Panc1 (cell line): ENCODE data around the gene EXPH5. TPM values are rescaled to one million over a fixed set of nuclear protein-coding genes. Genes with fewer than 3 reads are reported as not detected.
"Not testable (repeated sequence)": the region's sequence is repeated elsewhere in the genome, so short reads cannot be mapped to it uniquely, and the experiment has no call there.

Experiments used
- ATAC-seq: fragments of 200-7000 bp; cut with Tn5 transposase; 2 replicates; pipeline ENCODE4 v1.9.1; 2020; ENCODE audit warnings: mild to moderate bottlenecking, moderate library complexity
- BruUV-seq: library from RNA; stranded (reverse); fragments of 400-500 nt; replicated peaks from 2 replicates; lab custom pipeline; 2021; lab: Mats Ljungman, UMichigan
- CTCF ChIA-PET: fragments of 300-600 bp; sonication (Branson Sonifier 250); formaldehyde crosslinking; loops from one replicate; lab custom pipeline; 2022; ENCODE audit warnings: antibody characterized with exemption; lab: Charles Lee
- POLR2A ChIA-PET: fragments of 300-600 bp; sonication (Branson Sonifier 250); formaldehyde crosslinking; loops from one replicate; lab custom pipeline; 2022; ENCODE audit warnings: antibody characterized with exemption; lab: Charles Lee
- DNase-seq: peaks from one replicate; pipeline ENCODE4 v3.0.0-alpha.2; 2010; ENCODE audit warnings: low read depth, low spot score
- H3K27ac ChIP-seq: 2 replicates; pipeline ENCODE4 v1.5.1; 2011; ENCODE audit warnings: mild to moderate bottlenecking, low read length, inconsistent platforms
- H3K27me3 ChIP-seq: fragments of 200-500 bp; sonication (Bioruptor generic); 2 replicates; pipeline ENCODE4 v1.6.0; 2014; ENCODE audit warnings: low read length, inconsistent platforms; ENCODE audit not compliant: control insufficient read depth, insufficient read depth
- H3K36me3 ChIP-seq: fragments of 200-500 bp; sonication (Bioruptor generic); 2 replicates; pipeline ENCODE4 v1.5.1; 2014; ENCODE audit warnings: inconsistent platforms, mild to moderate bottlenecking, low read length, moderate library complexity; ENCODE audit not compliant: control insufficient read depth, insufficient read depth
- H3K4me1 ChIP-seq: 2 replicates; pipeline ENCODE4 v1.5.1; 2011; ENCODE audit warnings: inconsistent platforms, mild to moderate bottlenecking, low read length, moderate library complexity; ENCODE audit not compliant: control insufficient read depth, insufficient read depth
- H3K4me3 ChIP-seq, 2 experiments: 2 replicates each; pipeline ENCODE4 v1.5.1; 2011 to 2012; ENCODE audit warnings: low read depth in 2 of 2, low read length in 2 of 2, mild to moderate bottlenecking in 2 of 2, inconsistent platforms in 1 of 2, moderate library complexity in 1 of 2
- H3K9me3 ChIP-seq: fragments of 200-500 bp; sonication (Bioruptor generic); 2 replicates; pipeline ENCODE4 v1.5.1; 2014; ENCODE audit warnings: low read depth, mild to moderate bottlenecking, inconsistent platforms, low read length, moderate library complexity; ENCODE audit not compliant: control insufficient read depth, insufficient read depth
- POLR2AphosphoS5 ChIP-seq: IDR thresholded peaks from 2 replicates; pipeline ENCODE4 v1.6.1; 2012; ENCODE audit warnings: mild to moderate bottlenecking, low read depth, low read length, moderate library complexity
- SIN3A ChIP-seq: IDR thresholded peaks from 2 replicates; pipeline ENCODE4 v1.6.1; 2012; ENCODE audit warnings: low read depth, mild to moderate bottlenecking, low read length, moderate library complexity, borderline replicate concordance; ENCODE audit not compliant: insufficient read depth
- TCF7L2 ChIP-seq: IDR thresholded peaks from 2 replicates; pipeline ENCODE4 v1.6.1; 2011; ENCODE audit warnings: mild to moderate bottlenecking, low read depth, low read length, inconsistent platforms
- in situ Hi-C: cut with HindIII; loops from 2 replicates; pipeline ENCODE4 v1.10.0; 2016; ENCODE audit warnings: low sequenced_read_pairs, low pct_unique_long_range_greater_than_20kb
- intact Hi-C: fragments of 100-400 bp; cut with micrococcal nuclease; formaldehyde crosslinking; loops from one replicate; pipeline ENCODE4 v1.10.0; 2022; ENCODE audit not compliant: unreplicated experiment
- total RNA-seq: library from RNA; stranded (reverse); gene quantifications from one replicate; pipeline ENCODE4 v1.2.1, GENCODE V29; 2021; ENCODE audit not compliant: unreplicated experiment
- TF ChIP-seq, protein P1 (sequence below): fragments of 450-650 bp; IDR thresholded peaks from 2 replicates; pipeline ENCODE4 v1.5.1; 2017; ENCODE audit warnings: mild to moderate bottlenecking
- TF ChIP-seq, protein P2 (sequence below), 2 experiments: IDR thresholded peaks; 2 replicates each; pipeline ENCODE4 v1.6.1; 2011 to 2012; ENCODE audit warnings: low read depth in 2 of 2, control low read depth in 1 of 2, low read length in 1 of 2, mild to moderate bottlenecking in 1 of 2, moderate library complexity in 1 of 2; ENCODE audit not compliant: insufficient read depth in 1 of 2

EXPH5 gene
- total RNA-seq, 1 experiment from 2014 or later: 0.85 TPM

DNA sequence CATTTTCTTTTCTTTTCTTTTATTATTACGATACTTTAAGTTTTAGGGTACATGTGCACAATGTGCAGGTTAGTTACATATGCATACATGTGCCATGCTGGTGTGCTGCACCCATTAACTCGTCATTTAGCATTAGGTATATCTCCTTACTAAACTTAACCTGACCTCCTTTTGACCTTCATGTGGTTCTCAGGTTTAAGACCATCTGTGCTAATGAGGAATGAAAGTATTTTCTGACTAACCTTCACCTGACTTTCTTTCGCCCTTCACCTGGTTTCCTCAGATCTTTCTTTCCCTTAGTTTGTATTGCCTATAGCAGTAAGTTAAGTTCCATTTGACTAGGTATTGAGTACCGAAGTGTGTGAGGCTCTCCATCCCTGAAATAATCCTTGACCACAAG lies 6.5 kb downstream of the EXPH5 start:
- no peaks in the 10 kb centered on the region for H3K9me3 ChIP-seq
- no peak overlapping the region for H3K27ac ChIP-seq
- H3K27me3 ChIP-seq: peaks cover 13% of the 10 kb centered on the region
- POLR2A ChIA-PET: no interaction called here
- intact Hi-C loops: no loop called here
- DNase-seq: no peak
- no TSS peak for BruUV-seq
- CTCF ChIA-PET: no interaction called here
- in situ Hi-C loops: no loop called here
- no peaks in the 10 kb centered on the region for H3K4me1 ChIP-seq
- no peak overlapping the region for H3K4me3 ChIP-seq
- ATAC-seq: no peak
- TF ChIP-seq, protein P1, sequence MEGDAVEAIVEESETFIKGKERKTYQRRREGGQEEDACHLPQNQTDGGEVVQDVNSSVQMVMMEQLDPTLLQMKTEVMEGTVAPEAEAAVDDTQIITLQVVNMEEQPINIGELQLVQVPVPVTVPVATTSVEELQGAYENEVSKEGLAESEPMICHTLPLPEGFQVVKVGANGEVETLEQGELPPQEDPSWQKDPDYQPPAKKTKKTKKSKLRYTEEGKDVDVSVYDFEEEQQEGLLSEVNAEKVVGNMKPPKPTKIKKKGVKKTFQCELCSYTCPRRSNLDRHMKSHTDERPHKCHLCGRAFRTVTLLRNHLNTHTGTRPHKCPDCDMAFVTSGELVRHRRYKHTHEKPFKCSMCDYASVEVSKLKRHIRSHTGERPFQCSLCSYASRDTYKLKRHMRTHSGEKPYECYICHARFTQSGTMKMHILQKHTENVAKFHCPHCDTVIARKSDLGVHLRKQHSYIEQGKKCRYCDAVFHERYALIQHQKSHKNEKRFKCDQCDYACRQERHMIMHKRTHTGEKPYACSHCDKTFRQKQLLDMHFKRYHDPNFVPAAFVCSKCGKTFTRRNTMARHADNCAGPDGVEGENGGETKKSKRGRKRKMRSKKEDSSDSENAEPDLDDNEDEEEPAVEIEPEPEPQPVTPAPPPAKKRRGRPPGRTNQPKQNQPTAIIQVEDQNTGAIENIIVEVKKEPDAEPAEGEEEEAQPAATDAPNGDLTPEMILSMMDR: no peak
- TF ChIP-seq SIN3A: no peak
- TF ChIP-seq, protein P2, sequence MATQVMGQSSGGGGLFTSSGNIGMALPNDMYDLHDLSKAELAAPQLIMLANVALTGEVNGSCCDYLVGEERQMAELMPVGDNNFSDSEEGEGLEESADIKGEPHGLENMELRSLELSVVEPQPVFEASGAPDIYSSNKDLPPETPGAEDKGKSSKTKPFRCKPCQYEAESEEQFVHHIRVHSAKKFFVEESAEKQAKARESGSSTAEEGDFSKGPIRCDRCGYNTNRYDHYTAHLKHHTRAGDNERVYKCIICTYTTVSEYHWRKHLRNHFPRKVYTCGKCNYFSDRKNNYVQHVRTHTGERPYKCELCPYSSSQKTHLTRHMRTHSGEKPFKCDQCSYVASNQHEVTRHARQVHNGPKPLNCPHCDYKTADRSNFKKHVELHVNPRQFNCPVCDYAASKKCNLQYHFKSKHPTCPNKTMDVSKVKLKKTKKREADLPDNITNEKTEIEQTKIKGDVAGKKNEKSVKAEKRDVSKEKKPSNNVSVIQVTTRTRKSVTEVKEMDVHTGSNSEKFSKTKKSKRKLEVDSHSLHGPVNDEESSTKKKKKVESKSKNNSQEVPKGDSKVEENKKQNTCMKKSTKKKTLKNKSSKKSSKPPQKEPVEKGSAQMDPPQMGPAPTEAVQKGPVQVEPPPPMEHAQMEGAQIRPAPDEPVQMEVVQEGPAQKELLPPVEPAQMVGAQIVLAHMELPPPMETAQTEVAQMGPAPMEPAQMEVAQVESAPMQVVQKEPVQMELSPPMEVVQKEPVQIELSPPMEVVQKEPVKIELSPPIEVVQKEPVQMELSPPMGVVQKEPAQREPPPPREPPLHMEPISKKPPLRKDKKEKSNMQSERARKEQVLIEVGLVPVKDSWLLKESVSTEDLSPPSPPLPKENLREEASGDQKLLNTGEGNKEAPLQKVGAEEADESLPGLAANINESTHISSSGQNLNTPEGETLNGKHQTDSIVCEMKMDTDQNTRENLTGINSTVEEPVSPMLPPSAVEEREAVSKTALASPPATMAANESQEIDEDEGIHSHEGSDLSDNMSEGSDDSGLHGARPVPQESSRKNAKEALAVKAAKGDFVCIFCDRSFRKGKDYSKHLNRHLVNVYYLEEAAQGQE (IDR thresholded peaks at IDR 0.05; ENCODE audit: insufficient read depth in 1 of 2, low read depth in 2 of 2, low read length in 1 of 2): no peak
- no peak for TF ChIP-seq POLR2AphosphoS5
- TF ChIP-seq TCF7L2: no peak
- no peaks in the 10 kb centered on the region for H3K36me3 ChIP-seq

DNA sequence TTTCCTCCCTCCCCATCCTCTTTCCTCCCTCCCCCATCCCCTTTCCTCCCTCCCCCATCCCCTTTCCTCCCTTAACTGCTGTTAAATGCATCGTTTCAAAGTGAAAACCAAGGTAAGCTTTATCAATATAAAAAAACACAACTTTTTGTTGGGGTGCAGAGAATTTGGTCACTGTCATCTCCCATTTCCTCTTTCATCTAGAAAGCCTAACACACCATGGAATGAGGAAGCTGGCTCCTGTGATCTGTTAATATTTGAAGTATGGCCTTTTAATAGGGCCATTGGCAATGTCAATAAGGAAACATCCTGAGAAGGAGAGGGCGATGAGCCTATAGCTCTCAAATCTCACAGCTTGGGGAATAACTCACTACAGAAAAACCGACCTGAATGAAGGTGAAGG lies 7.0 kb downstream of the EXPH5 start:
- in situ Hi-C loops: no loop called here
- Histone ChIP-seq H3K9me3 (no peaks in the 10 kb centered on the region), H3K36me3 (no peaks in the 10 kb centered on the region), H3K4me3 (no peak overlapping the region), H3K27ac (no peak overlapping the region), H3K4me1 (no peaks in the 10 kb centered on the region), H3K27me3 (peaks cover 8% of the 10 kb centered on the region; the same call in 1 of the 2 replicates)
- CTCF ChIA-PET: no interaction called here
- TF ChIP-seq TCF7L2: no peak
- no peak for TF ChIP-seq SIN3A
- TF ChIP-seq, protein P2 (IDR thresholded peaks at IDR 0.05; ENCODE audit: insufficient read depth in 1 of 2, low read depth in 2 of 2, low read length in 1 of 2): no peak
- TF ChIP-seq, protein P1: no peak
- POLR2A ChIA-PET: no interaction called here
- BruUV-seq: no TSS peak
- intact Hi-C loops: no loop called here
- no peak for DNase-seq
- ATAC-seq: no peak

DNA sequence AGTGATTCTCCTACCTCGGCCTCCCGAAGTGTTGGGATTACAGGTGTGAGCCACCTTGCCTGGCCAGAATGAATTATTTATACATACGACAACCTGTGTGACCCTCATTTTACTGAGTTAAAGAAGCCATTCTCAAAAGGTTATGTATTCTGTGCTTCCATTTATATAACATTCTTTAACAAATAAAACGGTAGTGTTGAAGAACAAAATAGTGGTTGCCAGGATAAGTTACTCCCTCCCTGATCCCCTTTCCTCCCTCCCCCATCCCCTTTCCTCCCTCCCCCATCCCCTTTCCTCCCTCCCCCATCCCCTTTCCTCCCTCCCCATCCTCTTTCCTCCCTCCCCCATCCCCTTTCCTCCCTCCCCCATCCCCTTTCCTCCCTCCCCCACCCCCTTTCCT lies 7.4 kb downstream of the EXPH5 start:
- BruUV-seq, in situ Hi-C loops, H3K36me3 ChIP-seq, H3K9me3 ChIP-seq, H3K4me1 ChIP-seq, CTCF ChIA-PET, H3K4me3 ChIP-seq, intact Hi-C loops, ATAC-seq, POLR2A ChIA-PET, H3K27ac ChIP-seq, DNase-seq, H3K27me3 ChIP-seq: not testable (repeated sequence)
